PFSK-1 (cell line): Measurements from ENCODE around the gene ACAA2.

Experiments used
- POLR2AphosphoS5 ChIP-seq: IDR thresholded peaks from 2 replicates; pipeline ENCODE4 v1.6.1; 2012; ENCODE audit warnings: low read depth, mild to moderate bottlenecking, control low read depth, low read length, moderate library complexity
- SIN3A ChIP-seq: IDR thresholded peaks from 2 replicates; pipeline ENCODE4 v1.6.1; 2012; ENCODE audit warnings: mild to moderate bottlenecking, low read length, moderate library complexity, borderline replicate concordance; ENCODE audit not compliant: insufficient read depth
- TAF1 ChIP-seq: IDR thresholded peaks from 2 replicates; pipeline ENCODE4 v1.6.1; 2012; ENCODE audit warnings: low read length, control low read depth, borderline replicate concordance; ENCODE audit not compliant: insufficient read depth
- TF ChIP-seq, protein P1 (sequence below), 2 experiments: IDR thresholded peaks; 2 replicates each; pipeline versions ENCODE4 v1.6.1 to v1.8.0; 2011 to 2012; ENCODE audit warnings: low read depth in 2 of 2, low read length in 2 of 2, control low read depth in 1 of 2, inconsistent platforms in 1 of 2, mild to moderate bottlenecking in 1 of 2, moderate library complexity in 1 of 2; ENCODE audit not compliant: insufficient read depth in 1 of 2

- TF ChIP-seq POLR2AphosphoS5 (no peak), TAF1 (no peak), SIN3A (no peak)
- TF ChIP-seq, protein P1, sequence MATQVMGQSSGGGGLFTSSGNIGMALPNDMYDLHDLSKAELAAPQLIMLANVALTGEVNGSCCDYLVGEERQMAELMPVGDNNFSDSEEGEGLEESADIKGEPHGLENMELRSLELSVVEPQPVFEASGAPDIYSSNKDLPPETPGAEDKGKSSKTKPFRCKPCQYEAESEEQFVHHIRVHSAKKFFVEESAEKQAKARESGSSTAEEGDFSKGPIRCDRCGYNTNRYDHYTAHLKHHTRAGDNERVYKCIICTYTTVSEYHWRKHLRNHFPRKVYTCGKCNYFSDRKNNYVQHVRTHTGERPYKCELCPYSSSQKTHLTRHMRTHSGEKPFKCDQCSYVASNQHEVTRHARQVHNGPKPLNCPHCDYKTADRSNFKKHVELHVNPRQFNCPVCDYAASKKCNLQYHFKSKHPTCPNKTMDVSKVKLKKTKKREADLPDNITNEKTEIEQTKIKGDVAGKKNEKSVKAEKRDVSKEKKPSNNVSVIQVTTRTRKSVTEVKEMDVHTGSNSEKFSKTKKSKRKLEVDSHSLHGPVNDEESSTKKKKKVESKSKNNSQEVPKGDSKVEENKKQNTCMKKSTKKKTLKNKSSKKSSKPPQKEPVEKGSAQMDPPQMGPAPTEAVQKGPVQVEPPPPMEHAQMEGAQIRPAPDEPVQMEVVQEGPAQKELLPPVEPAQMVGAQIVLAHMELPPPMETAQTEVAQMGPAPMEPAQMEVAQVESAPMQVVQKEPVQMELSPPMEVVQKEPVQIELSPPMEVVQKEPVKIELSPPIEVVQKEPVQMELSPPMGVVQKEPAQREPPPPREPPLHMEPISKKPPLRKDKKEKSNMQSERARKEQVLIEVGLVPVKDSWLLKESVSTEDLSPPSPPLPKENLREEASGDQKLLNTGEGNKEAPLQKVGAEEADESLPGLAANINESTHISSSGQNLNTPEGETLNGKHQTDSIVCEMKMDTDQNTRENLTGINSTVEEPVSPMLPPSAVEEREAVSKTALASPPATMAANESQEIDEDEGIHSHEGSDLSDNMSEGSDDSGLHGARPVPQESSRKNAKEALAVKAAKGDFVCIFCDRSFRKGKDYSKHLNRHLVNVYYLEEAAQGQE (IDR thresholded peaks at IDR 0.05; ENCODE audit: insufficient read depth in 1 of 2, low read depth in 2 of 2, low read length in 2 of 2) = no peak
Measured at GRCh38 chr18:49769047-49769728, 44.1 kb downstream of the ACAA2 start.
